GM20431 (cell line): ENCODE data around the gene DHRS2.
"Not testable (repeated sequence)": the region's sequence is repeated elsewhere in the genome, so short reads cannot be mapped to it uniquely, and the experiment has no call there.

Experiments used
- in situ Hi-C: fragments of 300-500 bp; cut with MseI, MboI; formaldehyde crosslinking; loops from one replicate; pipeline ENCODE4 v1.15.0; 2020; ENCODE audit warnings: low sequenced_read_pairs; ENCODE audit not compliant: unreplicated experiment

Gene DHRS2

GRCh38 chr14:23636317-23637211 is at the start of gene DHRS2:
Gene DHRS2, plus strand, starts transcription at chr14:23636364. Its CDS starts 2,501 bp downstream, at chr14:23638865.
- in situ Hi-C loops: no loop called here

DNA sequence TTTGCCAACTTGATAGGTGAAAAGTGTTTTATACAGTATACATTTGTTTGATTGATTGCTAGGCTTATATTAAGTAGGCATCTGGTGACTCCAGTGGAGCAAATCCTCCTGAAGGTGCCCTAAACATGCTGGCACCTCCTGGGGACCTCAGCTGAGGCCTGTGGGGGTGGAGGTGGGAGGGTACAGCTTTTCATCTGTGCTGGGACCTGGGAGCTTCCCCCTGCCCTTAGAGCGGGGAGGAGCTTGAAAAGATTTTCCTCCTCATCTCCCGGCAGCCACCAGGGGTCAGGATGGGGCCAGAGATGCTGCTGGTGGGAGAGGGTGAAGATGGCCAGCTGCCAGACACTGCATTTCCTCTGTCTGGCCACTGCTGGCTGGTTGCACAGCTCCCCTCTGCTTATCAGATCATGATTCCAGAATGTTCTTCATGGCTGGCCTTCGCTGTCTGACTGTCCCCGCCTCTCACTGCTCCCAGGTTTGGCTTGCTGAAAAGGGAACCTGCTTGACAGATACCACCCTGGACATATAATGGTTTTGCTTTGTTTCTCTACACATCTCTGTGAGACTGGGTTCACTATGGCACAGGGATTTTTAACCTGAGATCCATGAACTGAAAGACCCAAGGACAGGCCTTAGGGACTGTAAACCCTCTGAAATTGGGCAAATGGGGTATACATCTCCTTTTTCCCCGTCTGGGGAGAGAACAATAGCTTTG is 47.1 kb upstream of the DHRS2 start:
- in situ Hi-C loops: no loop called here

DNA sequence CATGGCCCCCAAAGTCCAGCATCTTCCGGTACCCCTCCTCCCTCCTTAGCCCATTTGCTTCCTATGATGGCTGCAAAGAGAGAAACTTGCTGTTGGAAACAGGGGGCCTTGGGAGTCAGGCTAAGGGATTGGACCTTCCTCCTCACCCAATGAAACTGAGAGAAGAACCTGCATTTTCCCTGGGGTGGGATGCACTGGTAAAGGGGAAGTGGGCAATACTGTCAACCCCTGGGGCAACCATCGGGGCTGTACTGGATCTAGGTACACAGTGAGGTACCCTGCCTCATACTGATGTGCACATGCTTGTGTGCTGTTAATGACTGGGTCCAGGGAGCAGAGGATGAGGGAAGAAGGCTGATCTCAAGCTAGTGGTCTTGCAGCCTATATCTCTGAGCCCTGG is 46.6 kb upstream of the DHRS2 start:
- in situ Hi-C loops: no loop called here

- in situ Hi-C loops: no loop called here
Observed at GRCh38 chr14:23590198-23590597, 46.0 kb upstream of the DHRS2 start.

GRCh38 chr14:23594191-23594590 is 42.0 kb upstream of the DHRS2 start:
- in situ Hi-C loops: not testable (repeated sequence)

GRCh38 chr14:23600322-23600707 is 35.8 kb upstream of the DHRS2 start:
- in situ Hi-C loops: no loop called here

DNA sequence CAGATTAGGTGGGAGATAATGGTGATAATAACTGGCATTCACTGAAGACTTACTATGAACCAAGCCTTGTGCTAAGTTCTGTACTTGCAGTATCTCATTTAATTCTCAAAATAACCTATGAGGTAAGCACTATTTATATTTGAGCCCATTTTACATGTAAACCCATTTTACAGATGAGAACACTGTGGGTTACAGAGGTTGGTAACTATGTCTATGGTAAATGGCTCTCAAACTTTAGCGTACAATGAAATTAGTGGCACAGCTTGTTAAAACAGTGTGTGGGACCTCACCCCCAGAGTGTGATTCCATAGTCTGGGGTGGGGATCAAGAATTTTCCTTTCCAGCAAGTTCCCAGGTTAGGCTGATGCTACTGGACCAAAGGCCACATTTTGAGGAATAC is 35.4 kb upstream of the DHRS2 start:
- in situ Hi-C loops: no loop called here

DNA sequence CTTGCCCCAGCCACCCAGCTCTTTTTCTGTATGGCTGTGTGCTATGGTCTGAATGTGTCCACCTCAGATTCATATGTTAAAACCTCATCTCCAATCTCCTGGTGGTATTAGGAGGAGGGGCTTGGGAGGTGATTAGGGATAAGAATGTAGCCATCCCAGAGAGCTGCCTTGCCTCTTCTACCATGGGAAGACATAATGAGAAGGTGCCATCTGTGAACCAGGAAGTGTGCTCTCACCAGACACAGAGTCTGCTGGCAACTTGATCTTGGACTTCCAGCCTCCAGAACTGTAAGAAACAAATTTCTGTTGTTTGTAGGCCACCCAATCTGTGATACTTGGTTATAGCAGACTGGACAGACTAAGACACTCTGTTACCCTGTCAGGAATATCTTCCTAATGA is 34.7 kb upstream of the DHRS2 start:
- in situ Hi-C loops: no loop called here

DNA sequence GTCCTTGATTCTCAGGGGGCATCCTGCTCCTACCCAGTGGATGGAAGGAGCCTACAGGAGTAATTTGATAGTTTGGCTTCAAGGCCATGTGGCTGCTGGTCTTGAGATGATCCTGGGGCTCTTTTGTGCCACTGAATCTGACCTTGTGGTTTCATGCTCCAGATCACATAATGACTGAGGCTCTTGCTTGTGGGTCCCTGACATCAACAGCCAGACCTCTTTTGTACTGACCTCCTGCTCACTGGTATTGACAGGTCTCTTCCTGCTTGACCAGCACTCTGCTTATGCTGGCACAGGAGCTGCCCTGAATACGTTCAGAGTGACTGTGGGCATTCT is 34.4 kb upstream of the DHRS2 start:
- in situ Hi-C loops: no loop called here

DNA sequence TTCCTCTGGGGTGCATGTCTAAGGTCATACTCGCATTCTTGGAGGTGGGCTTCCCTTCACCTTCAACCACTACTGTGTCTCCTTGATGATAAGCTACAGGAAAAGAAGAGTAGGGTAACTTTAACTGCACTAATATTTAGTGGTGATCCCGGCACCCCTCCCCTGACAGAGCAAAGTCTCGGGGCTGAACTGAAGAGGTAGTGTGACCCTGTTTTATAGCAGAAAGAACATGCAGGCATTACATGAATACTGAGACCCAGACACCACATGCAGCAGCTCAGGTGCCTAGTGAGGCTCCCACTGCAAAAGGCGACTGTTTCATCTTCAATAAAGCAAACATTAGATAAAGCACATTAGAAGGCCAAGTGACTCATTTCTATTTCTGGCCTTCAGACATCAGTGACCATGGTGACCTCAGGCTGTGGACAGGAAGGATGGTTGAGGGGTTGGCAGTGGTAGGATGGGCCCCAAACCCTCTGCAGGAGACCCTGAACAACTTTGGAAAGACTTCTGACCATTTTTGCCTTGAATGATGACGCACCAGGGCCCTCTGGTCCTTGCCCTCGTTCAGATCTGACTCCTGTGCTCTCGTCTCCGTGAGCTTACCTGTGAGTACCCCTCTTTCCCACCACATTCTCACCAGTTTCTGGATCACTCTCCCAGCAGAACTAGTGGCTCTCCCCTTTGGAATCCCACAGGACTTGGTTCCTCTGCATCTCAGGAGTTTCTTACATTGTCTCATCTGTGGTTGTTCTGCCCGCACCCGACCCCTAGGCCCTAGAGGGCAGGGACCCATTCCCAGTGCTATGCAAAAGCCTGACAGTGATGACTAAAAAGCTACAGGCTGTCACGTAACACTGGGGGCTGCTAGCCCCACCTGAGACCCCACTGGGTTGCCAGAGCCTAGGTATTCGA is 33.7 kb upstream of the DHRS2 start:
- in situ Hi-C loops: no loop called here

GRCh38 chr14:23603103-23603502 is 33.1 kb upstream of the DHRS2 start:
- in situ Hi-C loops: no loop called here

DNA sequence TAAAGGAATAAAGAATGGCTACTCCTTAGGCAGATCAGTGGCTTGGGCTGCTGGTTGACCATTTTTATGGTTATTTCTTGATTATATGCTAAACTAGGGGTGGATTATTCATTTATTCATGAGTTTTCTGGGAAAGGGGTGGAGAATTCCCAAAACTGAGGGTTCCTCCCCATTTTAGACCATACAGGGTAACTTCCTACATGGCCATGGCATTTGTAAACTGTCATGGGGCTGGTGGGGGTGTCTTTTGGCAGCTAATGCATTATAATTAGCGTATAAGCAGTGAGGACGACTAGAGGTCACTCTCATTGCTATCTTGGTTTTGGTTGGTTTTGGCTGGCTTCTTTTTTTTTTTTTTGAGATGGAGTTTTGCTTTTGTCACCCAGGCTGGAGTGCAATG is 32.0 kb upstream of the DHRS2 start:
- in situ Hi-C loops: no loop called here

DNA sequence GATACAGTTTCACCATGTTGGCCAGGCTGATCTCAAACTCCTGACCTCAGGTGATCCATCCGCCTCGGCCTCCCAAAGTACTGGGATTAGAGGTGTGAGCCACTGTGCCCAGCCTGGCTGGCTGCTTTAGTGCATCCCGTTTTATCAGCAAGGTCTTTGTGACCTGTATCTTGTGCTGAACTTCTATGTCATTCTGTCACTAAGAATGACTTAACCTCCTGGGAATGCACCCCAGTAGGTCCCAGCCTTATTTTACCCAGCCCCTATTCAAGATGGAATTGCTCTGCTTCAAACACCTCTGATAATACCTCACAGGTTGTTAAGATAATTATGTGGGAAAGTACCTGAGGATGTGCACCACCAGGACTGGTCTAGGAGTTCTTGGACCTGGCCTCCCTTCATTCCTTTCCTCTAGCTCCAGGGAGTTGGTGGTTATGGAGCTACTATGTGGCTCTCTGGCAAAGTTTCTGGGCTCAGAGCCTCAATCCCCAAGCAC is 31.4 kb upstream of the DHRS2 start:
- in situ Hi-C loops: no loop called here

DNA sequence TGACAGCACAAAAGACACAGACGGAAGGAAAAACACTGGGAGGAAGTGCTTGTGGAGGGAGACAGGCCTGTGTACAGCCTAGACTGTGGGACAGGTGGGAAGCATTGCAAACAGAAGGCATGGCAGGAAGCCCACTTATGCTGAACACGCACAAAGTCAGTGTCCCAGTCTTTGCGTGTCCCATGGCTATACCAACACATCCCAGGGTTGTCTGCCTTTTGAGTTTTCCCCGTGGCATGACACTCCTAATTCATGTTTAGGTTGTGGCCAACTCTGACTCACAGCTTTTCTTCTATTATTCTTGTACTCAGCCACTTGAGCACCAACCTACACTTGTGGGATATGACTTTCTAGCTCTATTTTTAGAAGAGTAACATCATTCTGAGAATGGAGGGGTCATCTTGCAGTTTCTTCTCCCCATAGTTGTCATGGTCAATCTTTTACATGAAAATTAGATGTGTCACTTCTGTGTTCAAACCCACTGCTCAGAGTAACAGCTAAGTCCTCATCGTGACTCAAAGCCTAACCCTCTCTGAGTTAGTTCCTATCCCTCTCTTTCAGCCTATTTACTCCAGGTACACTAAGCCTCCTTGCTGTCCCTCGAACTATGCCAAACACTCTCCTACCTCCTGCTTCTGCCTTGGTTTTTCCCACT is 30.1 kb upstream of the DHRS2 start:
- in situ Hi-C loops: no loop called here

DNA sequence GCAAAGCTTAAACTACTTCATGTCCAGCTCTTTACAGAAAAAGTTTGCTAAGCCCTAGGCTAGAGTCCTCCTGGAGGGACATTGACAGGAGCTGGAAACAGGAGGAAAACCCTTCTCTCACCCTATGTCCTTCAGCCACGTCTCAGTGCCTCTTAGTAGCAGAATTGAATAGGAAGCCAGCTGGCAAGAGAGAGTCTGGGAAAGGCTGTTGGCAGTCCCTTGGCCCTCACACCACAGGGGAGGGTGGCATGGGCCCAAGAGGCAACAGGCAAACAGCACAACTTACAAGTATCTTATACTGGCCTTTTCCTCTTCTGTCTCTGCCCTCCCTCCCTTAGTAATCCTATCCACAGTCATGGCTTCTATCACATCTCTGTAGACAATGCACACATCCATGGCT is 27.7 kb upstream of the DHRS2 start:
- in situ Hi-C loops: no loop called here

- in situ Hi-C loops: no loop called here
Observed at GRCh38 chr14:23609001-23609400, 27.2 kb upstream of the DHRS2 start.

- in situ Hi-C loops: not testable (repeated sequence)
Observed at GRCh38 chr14:23609411-23610089, 26.6 kb upstream of the DHRS2 start.

GRCh38 chr14:23610090-23610814 is 25.9 kb upstream of the DHRS2 start:
- in situ Hi-C loops: no loop called here

DNA sequence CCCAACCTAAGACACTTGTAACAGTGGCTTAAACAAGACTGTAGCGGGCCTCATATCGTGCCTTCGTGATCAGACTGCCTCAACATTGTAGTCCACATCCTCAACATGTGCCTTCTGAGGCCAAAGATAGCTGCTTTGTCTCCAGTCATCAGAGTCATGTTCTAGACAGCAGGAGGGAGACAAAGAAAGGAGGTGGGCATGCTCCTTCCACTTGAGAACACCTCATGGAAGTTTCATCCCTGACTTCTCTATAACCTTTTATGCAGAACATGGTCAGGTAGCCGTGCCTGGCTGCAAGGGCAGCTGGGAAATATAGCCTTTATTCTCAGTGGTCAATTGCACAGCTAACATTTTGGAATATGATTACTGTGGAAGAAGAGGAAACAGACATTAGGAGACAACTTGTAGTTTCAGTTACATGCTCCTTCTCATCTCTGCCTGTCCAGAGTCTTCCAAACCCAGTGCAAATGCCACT is 25.3 kb upstream of the DHRS2 start:
- in situ Hi-C loops: no loop called here
